Measurements from ENCODE around the gene TIMM9. TPM values are rescaled to one million over a fixed set of nuclear protein-coding genes. Genes with fewer than 3 reads are reported as not detected.

TIMM9 gene
- total RNA-seq, 1 donor from 2014 or later: 39.6 TPM

GRCh38 chr14:58415636-58416547 is 11.4 kb downstream of the TIMM9 start:
- H3K9me3 Mint-ChIP-seq (ENCODE audit: unreplicated experiment): no peaks in the 10 kb centered on the region
- DNase-seq (ENCODE audit: extremely low spot score, unreplicated experiment): no peak
- no peak overlapping the region for H3K27ac Mint-ChIP-seq (ENCODE audit: unreplicated experiment)
- no peaks in the 10 kb centered on the region for H3K4me1 Mint-ChIP-seq (ENCODE audit: unreplicated experiment)
- H3K36me3 Mint-ChIP-seq (ENCODE audit: unreplicated experiment): peaks cover 31% of the 10 kb centered on the region
- H3K27me3 Mint-ChIP-seq (ENCODE audit: unreplicated experiment): no peaks in the 10 kb centered on the region
- no peak overlapping the region for H3K4me3 Mint-ChIP-seq (ENCODE audit: unreplicated experiment)
- TF ChIP-seq CTCF (IDR thresholded peaks at IDR 0.05): no peak

GRCh38 chr14:58414845-58415244 is 12.5 kb downstream of the TIMM9 start:
- Mint-ChIP-seq H3K36me3 (ENCODE audit: unreplicated experiment) (peaks cover 34% of the 10 kb centered on the region), H3K4me1 (ENCODE audit: unreplicated experiment) (no peaks in the 10 kb centered on the region), H3K27ac (ENCODE audit: unreplicated experiment) (no peak overlapping the region), H3K9me3 (ENCODE audit: unreplicated experiment) (no peaks in the 10 kb centered on the region), H3K27me3 (ENCODE audit: unreplicated experiment) (no peaks in the 10 kb centered on the region), H3K4me3 (ENCODE audit: unreplicated experiment) (no peak overlapping the region)
- DNase-seq (ENCODE audit: extremely low spot score, unreplicated experiment): no peak
- TF ChIP-seq CTCF (IDR thresholded peaks at IDR 0.05): no peak

GRCh38 chr14:58408681-58409215 is 18.6 kb downstream of the TIMM9 start:
- no peaks in the 10 kb centered on the region for H3K9me3 Mint-ChIP-seq (ENCODE audit: unreplicated experiment)
- no peak for TF ChIP-seq CTCF (IDR thresholded peaks at IDR 0.05)
- no peaks in the 10 kb centered on the region for H3K4me1 Mint-ChIP-seq (ENCODE audit: unreplicated experiment)
- H3K27ac Mint-ChIP-seq (ENCODE audit: unreplicated experiment): no peak overlapping the region
- no peaks in the 10 kb centered on the region for H3K27me3 Mint-ChIP-seq (ENCODE audit: unreplicated experiment)
- no peak overlapping the region for H3K4me3 Mint-ChIP-seq (ENCODE audit: unreplicated experiment)
- peaks cover 34% of the 10 kb centered on the region for H3K36me3 Mint-ChIP-seq (ENCODE audit: unreplicated experiment)
- no peak for DNase-seq (ENCODE audit: extremely low spot score, unreplicated experiment)

GRCh38 chr14:58401587-58401986 is 25.7 kb downstream of the TIMM9 start:
- Mint-ChIP-seq H3K9me3 (ENCODE audit: unreplicated experiment) (no peaks in the 10 kb centered on the region), H3K4me3 (ENCODE audit: unreplicated experiment) (no peak overlapping the region), H3K27me3 (ENCODE audit: unreplicated experiment) (no peaks in the 10 kb centered on the region), H3K27ac (ENCODE audit: unreplicated experiment) (no peak overlapping the region), H3K4me1 (ENCODE audit: unreplicated experiment) (no peaks in the 10 kb centered on the region), H3K36me3 (ENCODE audit: unreplicated experiment) (peaks cover 5% of the 10 kb centered on the region)
- DNase-seq (ENCODE audit: extremely low spot score, unreplicated experiment): no peak
- TF ChIP-seq CTCF (IDR thresholded peaks at IDR 0.05): no peak

GRCh38 chr14:58398895-58399294 is 28.4 kb downstream of the TIMM9 start:
- H3K36me3 Mint-ChIP-seq (ENCODE audit: unreplicated experiment): no peaks in the 10 kb centered on the region
- TF ChIP-seq CTCF (IDR thresholded peaks at IDR 0.05): no peak

More at GRCh38 chr14:58398895-58399294, 28.4 kb downstream of the TIMM9 start:
- DNase-seq (ENCODE audit: extremely low spot score, unreplicated experiment): no peak
- no peaks in the 10 kb centered on the region for H3K27me3 Mint-ChIP-seq (ENCODE audit: unreplicated experiment)
- no peak overlapping the region for H3K27ac Mint-ChIP-seq (ENCODE audit: unreplicated experiment)
- no peaks in the 10 kb centered on the region for H3K9me3 Mint-ChIP-seq (ENCODE audit: unreplicated experiment)
- H3K4me1 Mint-ChIP-seq (ENCODE audit: unreplicated experiment): peaks cover 7% of the 10 kb centered on the region
- H3K4me3 Mint-ChIP-seq (ENCODE audit: unreplicated experiment): no peak overlapping the region
